Brain microvascular endothelial cell (primary cell): ENCODE data around the gene AXIN1.
"Not testable (repeated sequence)": the region's sequence is repeated elsewhere in the genome, so short reads cannot be mapped to it uniquely, and the experiment has no call there.

Experiments used
- DNase-seq: peaks from one replicate; pipeline ENCODE4 v3.0.0-alpha.2; 2020
- H3K27ac ChIP-seq: fragments of 250-450 bp; sonication (Bioruptor Pico); 2 replicates; pipeline ENCODE4 v1.5.1; 2020; ENCODE audit warnings: mild to moderate bottlenecking, moderate library complexity
- H3K27me3 ChIP-seq: fragments of 250-450 bp; sonication (Bioruptor Pico); replicated peaks from 2 replicates; pipeline ENCODE4 v1.5.1; 2020; ENCODE audit warnings: mild to moderate bottlenecking
- H3K36me3 ChIP-seq: fragments of 250-450 bp; sonication (Bioruptor Pico); replicated peaks from 2 replicates; pipeline ENCODE4 v1.5.1; 2020; ENCODE audit warnings: mild to moderate bottlenecking
- H3K4me3 ChIP-seq: 2 replicates; pipeline ENCODE4 v1.5.1; 2011; ENCODE audit warnings: low read depth, mild to moderate bottlenecking, control low read depth, low read length, moderate library complexity
- in situ Hi-C: cut with HindIII; loops from 2 replicates; pipeline ENCODE4 v1.10.0; 2017; ENCODE audit warnings: low sequenced_read_pairs, low pct_ligation_motif_present
- TF ChIP-seq, protein P1 (sequence below): IDR thresholded peaks from 2 replicates; pipeline ENCODE4 v1.5.1; 2011; ENCODE audit warnings: low read depth, mild to moderate bottlenecking, moderate library complexity, low read length, control low read depth, inconsistent platforms; ENCODE audit errors: missing control alignments

The AXIN1 gene

GRCh38 chr16:259814-260253, 92.7 kb downstream of the AXIN1 start:
- DNase-seq, result no peak
- Histone ChIP-seq H3K4me3 (no peak overlapping the region), H3K27me3 (no peaks in the 10 kb centered on the region), H3K36me3 (peaks cover 30% of the 10 kb centered on the region), H3K27ac (no peak overlapping the region)
- in situ Hi-C loops, result no loop called here
- TF ChIP-seq, protein P1, sequence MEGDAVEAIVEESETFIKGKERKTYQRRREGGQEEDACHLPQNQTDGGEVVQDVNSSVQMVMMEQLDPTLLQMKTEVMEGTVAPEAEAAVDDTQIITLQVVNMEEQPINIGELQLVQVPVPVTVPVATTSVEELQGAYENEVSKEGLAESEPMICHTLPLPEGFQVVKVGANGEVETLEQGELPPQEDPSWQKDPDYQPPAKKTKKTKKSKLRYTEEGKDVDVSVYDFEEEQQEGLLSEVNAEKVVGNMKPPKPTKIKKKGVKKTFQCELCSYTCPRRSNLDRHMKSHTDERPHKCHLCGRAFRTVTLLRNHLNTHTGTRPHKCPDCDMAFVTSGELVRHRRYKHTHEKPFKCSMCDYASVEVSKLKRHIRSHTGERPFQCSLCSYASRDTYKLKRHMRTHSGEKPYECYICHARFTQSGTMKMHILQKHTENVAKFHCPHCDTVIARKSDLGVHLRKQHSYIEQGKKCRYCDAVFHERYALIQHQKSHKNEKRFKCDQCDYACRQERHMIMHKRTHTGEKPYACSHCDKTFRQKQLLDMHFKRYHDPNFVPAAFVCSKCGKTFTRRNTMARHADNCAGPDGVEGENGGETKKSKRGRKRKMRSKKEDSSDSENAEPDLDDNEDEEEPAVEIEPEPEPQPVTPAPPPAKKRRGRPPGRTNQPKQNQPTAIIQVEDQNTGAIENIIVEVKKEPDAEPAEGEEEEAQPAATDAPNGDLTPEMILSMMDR, result no peak

- Histone ChIP-seq H3K4me3 (no peak overlapping the region), H3K36me3 (peaks cover 35% of the 10 kb centered on the region), H3K27ac (no peak overlapping the region), H3K27me3 (no peaks in the 10 kb centered on the region)
- no peak for DNase-seq
- TF ChIP-seq, protein P1, result no peak
- in situ Hi-C loops, result no loop called here
These were observed 93.3 kb downstream of the AXIN1 start for GRCh38 chr16:259226-259625.

DNA sequence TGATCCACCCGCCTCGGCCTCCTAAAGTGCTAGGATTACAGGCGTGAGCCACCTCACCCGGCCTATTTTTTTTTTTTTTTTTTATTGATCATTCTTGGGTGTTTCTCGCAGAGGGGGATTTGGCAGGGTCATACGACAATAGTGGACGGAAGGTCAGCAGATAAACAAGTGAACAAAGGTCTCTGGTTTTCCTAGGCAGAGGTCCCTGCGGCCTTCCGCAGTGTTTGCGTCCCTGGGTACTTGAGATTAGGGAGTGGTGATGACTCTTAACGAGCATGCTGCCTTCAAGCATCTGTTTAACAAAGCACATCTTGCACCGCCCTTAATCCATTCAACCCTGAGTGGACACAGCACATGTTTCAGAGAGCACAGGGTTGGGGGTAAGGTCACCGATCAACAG, 94.4 kb downstream of the AXIN1 start:
- DNase-seq, H3K4me3 ChIP-seq, in situ Hi-C loops, H3K27ac ChIP-seq, H3K27me3 ChIP-seq: not testable (repeated sequence)
- peaks cover 26% of the 10 kb centered on the region for H3K36me3 ChIP-seq

- TF ChIP-seq, protein P1, result no peak
- DNase-seq, result no peak
- H3K27me3 ChIP-seq, result no peaks in the 10 kb centered on the region
These were observed 97.3 kb downstream of the AXIN1 start for GRCh38 chr16:255183-255582.

DNA sequence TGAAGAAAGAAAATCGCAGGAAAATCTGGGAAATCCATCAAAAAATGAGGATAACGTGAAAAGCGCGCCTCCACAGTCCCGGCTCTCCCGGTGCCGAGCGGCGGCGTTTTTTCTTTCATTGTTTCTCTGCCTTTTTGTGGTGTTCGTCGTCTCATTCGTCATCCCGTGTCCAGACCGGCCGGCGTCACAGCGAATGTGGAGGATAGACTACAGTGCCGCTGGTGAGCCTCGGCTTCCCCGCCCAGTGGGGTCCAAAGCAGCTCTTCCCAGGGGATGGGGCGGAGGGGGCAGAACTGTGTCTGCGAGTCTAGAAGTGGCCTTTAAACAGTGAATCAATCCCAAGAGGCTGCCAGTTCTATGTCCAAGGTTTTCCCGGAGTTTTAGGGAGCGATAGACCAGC, 98.1 kb downstream of the AXIN1 start:
- no peak for DNase-seq
- TF ChIP-seq, protein P1, result no peak
- in situ Hi-C loops, result no loop called here
- no peak overlapping the region for H3K4me3 ChIP-seq
- H3K27me3 ChIP-seq, result no peaks in the 10 kb centered on the region
- H3K27ac ChIP-seq, result no peak overlapping the region
- H3K36me3 ChIP-seq, result peaks cover 12% of the 10 kb centered on the region

More at GRCh38 chr16:255183-255582, 97.3 kb downstream of the AXIN1 start:
- Histone ChIP-seq H3K4me3 (no peak overlapping the region), H3K36me3 (peaks cover 16% of the 10 kb centered on the region), H3K27ac (no peak overlapping the region)
- in situ Hi-C loops, result no loop called here

DNA sequence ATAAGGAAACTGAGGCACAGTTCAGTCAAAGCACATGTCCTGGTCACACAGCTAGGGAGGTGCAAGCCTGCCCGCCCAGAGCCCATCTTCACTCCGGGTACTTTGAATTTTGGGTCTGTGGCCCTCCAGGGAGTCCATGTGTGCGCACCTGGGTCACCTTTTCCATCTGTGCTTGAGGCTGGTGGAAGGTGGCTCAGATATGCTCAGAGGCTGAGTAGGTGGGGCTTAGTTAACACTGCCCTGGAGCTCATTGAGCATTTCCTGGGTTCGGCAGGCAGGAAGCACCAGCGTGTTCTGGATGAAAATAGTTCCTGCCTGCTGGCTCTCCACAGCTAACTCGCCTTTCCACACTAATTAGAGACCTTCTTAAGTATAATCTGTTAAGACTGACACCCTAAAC, 98.7 kb downstream of the AXIN1 start:
- TF ChIP-seq, protein P1, result no peak
- no peak overlapping the region for H3K27ac ChIP-seq
- H3K4me3 ChIP-seq, result no peak overlapping the region
- in situ Hi-C loops, result no loop called here
- no peak for DNase-seq
- no peaks in the 10 kb centered on the region for H3K27me3 ChIP-seq
- H3K36me3 ChIP-seq, result peaks cover 8% of the 10 kb centered on the region
